Stimulated activated CD4-positive, alpha-beta T cell treated with anti-CD3 and anti-CD28 coated beads, Interleukin-1b, Interleukin-23, amount 100 ng/mL, for 24 hours (primary cell): Measurements from ENCODE around the gene ELP2.
"Not testable (repeated sequence)": the region's sequence is repeated elsewhere in the genome, so short reads cannot be mapped to it uniquely, and the experiment has no call there.

Source experiments
- DNase-seq, 4 experiments: peaks; one replicate each; pipeline ENCODE4 v3.0.0-alpha.2; 2020; ENCODE audit warnings: low read depth in 4 of 4, low spot score in 1 of 4

Gene ELP2

GRCh38 chr18:36129300-36130038 is at the start of gene ELP2, which contains the start of gene SLC39A6:
TSS of gene ELP2 (plus strand) at chr18:36129899. CDS start at chr18:36129934, 35 bp downstream.
TSS of gene SLC39A6 (minus strand) at chr18:36129340. CDS start at chr18:36127007, 2,333 bp downstream.
- DNase-seq, result peak; percentile 88 to 93 (median 92)

DNA sequence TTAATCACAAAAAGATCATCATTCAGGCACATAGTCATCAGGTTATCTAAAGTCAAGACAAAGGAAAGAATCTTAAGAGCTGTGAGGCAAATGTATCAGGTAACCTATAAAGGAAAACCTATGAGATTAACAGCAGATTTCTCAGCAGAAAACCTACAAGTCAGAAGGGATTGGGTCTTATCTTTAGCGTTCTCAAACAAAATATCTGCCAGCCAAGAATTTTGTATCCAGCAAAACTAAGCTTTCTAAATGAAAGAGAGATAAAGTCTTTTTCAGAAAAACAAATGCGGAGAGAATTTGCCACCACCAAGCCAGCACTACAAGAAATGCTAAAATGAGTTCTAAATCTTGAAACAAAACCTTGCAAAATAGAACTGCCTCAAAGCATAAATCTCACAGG is 48.6 kb upstream of the ELP2 start:
- not testable (repeated sequence) for DNase-seq

DNA sequence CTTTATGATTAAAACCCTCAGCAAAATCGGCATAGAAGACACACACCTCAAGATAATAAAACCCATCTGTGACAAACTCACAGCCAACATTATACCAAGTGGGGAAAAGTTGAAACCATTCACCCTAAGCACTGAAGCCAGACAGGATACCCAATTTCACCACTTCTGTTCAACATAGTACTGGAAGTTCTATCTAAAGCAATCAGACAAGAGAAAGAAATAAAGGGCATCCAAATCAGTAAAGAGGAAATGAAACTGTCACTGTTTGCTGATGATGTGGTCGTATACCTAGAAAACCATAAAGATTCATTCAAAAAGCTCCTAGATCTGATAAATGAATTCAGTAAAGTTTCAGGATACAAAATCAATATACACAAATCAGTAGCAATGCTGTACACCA is 46.0 kb upstream of the ELP2 start:
- DNase-seq, result no peak

DNA sequence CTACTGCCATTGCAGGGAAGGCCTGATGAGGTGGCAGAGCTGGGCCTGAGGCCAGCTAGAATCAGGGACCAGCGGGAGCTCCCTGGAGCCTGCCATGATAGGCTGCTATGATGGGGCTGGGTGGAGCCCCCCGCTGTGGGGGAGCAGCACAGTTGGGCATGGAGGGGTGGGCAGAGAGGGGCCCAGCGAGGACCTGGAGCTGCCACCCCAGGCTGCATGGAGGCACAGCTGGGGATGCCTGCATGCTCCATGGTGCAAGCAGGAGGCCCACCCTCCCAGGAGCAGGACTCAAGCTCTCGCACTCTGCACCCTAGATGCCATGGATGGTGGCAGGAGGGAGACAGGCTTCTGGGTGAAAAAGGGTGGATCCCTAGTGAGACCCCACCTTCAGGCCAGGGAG is 44.5 kb upstream of the ELP2 start:
- no peak for DNase-seq

DNA sequence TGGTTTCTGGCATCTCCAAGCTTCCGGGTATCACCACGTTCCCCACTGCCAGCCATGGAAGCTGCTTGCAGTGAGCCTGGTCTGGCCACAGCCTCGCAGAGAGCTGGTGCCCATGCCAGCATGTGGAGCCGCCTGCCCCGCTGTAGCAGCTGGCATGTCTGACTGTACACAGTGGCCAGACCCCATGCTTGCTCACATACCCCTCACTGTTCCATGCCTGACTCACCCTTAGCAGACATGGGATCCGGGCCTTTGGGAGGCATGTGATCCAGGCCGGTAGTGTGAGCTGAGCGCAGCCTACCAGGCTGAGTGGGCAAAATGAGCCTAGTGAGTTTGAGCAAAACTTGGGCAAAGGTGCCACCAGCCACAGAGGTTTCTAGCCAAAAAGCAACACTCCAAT is 43.5 kb upstream of the ELP2 start:
- DNase-seq, result no peak

DNA sequence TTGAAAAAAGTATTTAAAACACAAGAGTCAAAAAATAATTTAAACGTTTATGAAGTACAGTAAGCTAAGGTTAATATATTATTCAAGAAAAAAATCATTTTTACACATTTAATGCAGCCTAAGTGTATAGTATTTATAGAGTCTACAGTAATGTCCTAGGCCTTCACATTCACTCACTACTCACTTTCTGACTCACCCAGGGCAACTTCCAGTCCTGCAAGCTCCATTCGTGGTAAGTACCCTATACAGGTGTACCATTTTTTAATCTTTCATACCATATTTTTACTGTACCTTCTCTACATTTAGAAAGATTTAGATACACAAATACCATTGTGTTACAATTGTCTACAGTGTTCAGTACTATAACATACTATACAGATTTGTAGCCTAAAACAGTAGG is 41.4 kb upstream of the ELP2 start:
- DNase-seq, result no peak

DNA sequence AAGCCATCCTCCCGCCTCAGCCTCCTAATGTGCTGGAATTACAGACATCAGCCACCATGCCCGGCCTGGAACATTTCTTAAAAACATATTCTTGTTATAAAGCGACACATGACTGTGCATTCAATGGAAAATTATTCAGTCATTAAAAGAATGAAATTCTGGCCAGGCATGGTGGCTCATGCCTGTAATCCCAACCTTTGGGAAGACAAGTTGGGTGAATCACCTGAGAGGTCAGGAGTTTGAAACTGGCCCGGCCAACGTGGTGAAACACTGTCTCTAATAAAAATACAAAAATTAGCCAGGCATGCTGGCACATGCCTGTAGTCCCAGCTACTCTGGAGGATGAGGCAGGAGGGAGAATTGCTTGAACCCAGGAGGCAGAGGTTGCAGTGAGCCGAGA is 40.7 kb upstream of the ELP2 start:
- no peak for DNase-seq

DNA sequence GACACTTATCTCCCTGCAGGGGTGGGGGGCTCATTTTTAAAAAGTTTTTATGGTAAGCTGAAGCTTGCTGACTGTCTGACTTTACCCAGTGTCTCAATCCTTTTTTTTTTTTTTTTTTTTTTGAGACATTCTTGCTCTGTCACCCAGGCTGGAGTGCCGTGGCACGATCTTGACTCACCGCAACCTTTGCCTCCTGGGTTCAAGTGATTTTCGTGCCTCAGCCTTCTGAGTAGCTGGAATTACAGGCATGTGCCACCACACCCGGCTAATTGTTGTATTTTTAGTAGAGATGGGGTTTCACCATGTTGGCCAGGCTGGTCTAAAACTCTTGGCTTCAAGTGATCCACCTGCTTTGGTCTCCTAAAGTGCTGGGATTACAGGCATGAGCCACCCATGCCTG is 37.6 kb upstream of the ELP2 start:
- not testable (repeated sequence) for DNase-seq

DNA sequence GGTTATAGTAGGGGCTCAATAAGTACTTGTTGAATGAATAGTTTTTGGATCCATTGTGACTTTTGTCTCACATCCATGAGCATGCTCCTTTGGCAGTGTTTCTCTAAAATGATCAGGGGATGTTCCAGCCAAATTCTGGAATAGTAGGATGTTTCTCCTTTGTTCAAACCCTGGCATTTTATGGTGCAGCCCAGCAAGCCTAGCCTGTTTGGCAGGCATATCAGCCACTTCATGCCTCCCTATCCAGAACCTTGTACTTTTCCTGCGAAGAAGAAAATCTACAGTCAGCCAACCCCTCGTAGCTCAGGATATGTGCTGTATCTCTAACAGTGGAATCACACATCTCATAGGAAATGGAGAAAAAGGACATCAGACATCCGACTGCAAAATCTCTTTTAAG is 35.3 kb upstream of the ELP2 start:
- no peak for DNase-seq

- DNase-seq, result no peak
Observed at GRCh38 chr18:36095936-36096519, 33.7 kb upstream of the ELP2 start.

DNA sequence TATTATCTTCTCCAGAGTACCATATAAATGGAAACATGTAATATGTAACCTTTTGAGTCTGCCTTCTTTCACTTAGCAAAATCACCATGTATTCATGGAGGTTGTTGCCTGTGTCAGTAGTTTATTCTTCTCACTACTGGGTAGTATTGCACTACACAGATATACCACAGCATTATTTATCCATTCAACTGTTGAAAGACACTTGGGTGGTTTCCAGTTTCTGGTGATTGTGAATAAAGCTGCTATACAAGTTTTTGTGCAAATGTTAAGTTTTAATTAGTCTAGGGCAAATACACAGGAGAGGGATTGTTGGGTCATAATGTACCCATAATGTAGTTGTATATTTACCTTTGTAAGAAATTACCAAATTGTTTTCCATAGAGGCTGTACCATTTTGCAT is 32.7 kb upstream of the ELP2 start:
- DNase-seq, result no peak

DNA sequence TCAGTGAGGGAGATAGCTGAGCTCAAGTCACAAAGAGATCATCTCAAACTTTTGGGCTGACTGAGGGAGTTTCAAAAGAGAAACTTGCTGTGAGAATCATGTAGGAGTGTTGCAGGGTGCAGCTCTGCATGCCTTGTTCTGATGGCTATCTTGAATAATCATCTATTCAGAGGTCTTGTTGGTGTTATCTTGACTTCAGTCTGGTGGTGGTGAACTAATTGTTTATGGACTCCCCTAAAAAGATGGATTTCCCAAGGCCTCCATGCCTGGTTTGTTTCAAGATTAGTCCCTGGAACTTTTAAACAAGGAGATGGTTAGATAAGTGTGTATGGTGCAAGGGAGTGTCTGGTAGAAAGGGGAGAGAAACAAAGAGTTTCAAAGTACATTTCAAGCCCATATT is 30.4 kb upstream of the ELP2 start:
- no peak for DNase-seq

GRCh38 chr18:36101943-36102342 is 27.8 kb upstream of the ELP2 start:
- no peak for DNase-seq

- DNase-seq, result no peak
Observed at GRCh38 chr18:36104749-36105148, 24.9 kb upstream of the ELP2 start.

- no peak for DNase-seq
Observed at GRCh38 chr18:36107477-36107876, 22.2 kb upstream of the ELP2 start.

GRCh38 chr18:36108196-36108595 is 21.5 kb upstream of the ELP2 start:
- DNase-seq, result no peak

- no peak for DNase-seq
Observed at GRCh38 chr18:36108601-36109000, 21.1 kb upstream of the ELP2 start.

- no peak for DNase-seq
Observed at GRCh38 chr18:36109737-36110136, 20.0 kb upstream of the ELP2 start.

GRCh38 chr18:36112302-36112701 is 17.4 kb upstream of the ELP2 start:
- DNase-seq, result no peak

DNA sequence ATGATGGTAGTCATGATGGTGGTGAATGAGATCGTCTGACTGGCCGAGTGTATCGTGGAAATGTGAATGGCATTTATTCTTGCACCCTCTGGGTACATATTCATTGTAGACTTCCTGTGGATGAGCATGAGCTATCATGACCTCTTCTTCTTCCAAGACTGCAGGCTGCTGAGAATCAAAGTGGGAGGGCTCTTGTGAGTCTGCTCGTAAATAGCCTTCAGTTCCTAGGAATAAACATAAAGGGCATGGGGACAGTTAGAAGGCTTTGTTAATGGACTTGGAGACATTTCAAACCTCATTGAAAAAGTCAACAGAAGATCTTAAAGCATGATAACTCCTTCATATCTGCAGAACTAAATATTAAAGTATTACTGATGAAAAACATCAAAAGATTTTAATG is 15.4 kb upstream of the ELP2 start:
- DNase-seq, result no peak

DNA sequence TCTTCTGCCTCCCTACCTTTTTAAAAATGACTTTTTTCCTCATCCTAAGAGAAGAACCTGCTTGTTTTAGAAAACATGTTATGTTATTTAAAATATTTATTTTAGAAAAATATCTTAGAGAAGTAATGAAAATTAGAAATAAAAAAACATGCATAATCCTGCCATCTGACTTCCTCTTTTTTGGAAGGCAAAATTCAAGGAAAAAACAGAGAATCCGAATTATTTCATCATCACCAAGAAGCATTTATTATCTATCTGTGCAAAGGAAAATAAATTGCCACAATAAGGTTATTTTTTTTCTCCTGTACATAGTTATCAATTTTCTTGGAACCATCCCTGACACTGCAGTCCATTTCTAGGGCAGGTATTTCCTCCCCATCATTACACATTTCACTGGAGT is 15.0 kb upstream of the ELP2 start:
- no peak for DNase-seq

- not testable (repeated sequence) for DNase-seq
Observed at GRCh38 chr18:36116771-36117170, 12.9 kb upstream of the ELP2 start.

DNA sequence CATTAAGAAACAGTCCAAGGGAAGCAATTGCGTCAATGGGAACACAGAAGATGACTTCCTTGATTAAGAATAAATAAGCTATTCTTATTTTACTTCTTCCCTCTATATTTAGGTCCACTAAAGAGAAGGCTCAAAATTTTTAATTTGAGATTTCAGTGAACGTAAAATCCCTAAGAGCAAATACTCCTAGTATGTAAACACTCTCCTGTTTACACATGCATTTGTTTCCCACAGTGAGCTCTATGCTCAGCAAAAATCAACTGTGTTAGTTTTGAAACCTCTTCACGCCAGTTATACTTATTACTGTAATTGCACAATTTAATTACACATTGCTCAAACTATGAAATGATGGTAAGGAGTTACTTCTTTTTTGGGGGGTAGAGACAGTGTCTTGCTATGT is 9.4 kb upstream of the ELP2 start:
- no peak for DNase-seq
